A673 (cell line): Measurements from ENCODE around the gene PA2G4.

Experiments
- EZH2 ChIP-seq: fragments of 200-600 bp; sonication (generic); IDR thresholded peaks from 2 replicates; pipeline ENCODE4 v1.6.1; 2017; ENCODE audit warnings: borderline replicate concordance, low read depth, mild to moderate bottlenecking, mixed read lengths, antibody characterized with exemption, low read length; ENCODE audit not compliant: poor library complexity, severe bottlenecking
- TF ChIP-seq, protein P1 (sequence below): fragments of 300-800, 200-600 bp; sonication (generic); conservative IDR thresholded peaks from 2 replicates; pipeline ENCODE4 v1.5.1; 2017; ENCODE audit warnings: low read depth, mild to moderate bottlenecking, antibody characterized with exemption, low read length, moderate library complexity, mixed read lengths

DNA sequence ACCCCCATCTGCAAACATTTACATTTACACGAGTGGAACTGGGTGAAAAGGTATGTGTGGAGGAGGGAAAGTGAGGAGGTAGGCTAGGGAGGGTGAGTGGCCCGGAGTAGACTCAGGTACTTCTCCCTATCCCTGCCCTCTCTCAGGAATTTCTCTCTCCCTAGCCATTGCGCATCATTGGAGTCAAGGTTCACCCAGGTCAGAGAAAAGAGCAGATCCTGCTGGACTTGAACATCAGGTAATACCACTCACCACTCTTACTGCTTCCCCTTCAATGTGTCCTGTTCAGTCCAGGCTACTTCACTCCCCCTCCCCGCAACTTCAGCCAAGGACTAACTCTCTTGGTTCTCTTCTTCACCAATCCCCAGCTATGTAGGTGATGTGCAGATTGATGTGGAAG, 26.5 kb downstream of the PA2G4 start:
- TF ChIP-seq, protein P1, sequence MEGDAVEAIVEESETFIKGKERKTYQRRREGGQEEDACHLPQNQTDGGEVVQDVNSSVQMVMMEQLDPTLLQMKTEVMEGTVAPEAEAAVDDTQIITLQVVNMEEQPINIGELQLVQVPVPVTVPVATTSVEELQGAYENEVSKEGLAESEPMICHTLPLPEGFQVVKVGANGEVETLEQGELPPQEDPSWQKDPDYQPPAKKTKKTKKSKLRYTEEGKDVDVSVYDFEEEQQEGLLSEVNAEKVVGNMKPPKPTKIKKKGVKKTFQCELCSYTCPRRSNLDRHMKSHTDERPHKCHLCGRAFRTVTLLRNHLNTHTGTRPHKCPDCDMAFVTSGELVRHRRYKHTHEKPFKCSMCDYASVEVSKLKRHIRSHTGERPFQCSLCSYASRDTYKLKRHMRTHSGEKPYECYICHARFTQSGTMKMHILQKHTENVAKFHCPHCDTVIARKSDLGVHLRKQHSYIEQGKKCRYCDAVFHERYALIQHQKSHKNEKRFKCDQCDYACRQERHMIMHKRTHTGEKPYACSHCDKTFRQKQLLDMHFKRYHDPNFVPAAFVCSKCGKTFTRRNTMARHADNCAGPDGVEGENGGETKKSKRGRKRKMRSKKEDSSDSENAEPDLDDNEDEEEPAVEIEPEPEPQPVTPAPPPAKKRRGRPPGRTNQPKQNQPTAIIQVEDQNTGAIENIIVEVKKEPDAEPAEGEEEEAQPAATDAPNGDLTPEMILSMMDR: no peak
- no peak for TF ChIP-seq EZH2
